Right lobe of liver (tissue), 4 donors: Measurements from ENCODE around the gene HPCAL4.

Source experiments
- POLR2A ChIP-seq: fragments of 450-650 bp; IDR thresholded peaks from one replicate; pipeline ENCODE4 v1.6.1; 2017; ENCODE audit warnings: antibody characterized with exemption, mild to moderate bottlenecking
- TF ChIP-seq, protein P1 (sequence below), 4 donors: fragments of 200-600 bp in 3 of 4; fragments of 450-650 bp in 1 of 4; IDR thresholded peaks; one replicate each; pipeline versions ENCODE4 v1.5.1 to v1.8.0; 2016 to 2022; ENCODE audit warnings: antibody characterized with exemption in 4 of 4, mild to moderate bottlenecking in 2 of 4
- donor health status: DM: no; HTN: no; CAD: no.
- donor health status: DM: no; HTN: no; CAD: no.
- donor health status: DM: no; HTN: yes; CAD: no.

DNA sequence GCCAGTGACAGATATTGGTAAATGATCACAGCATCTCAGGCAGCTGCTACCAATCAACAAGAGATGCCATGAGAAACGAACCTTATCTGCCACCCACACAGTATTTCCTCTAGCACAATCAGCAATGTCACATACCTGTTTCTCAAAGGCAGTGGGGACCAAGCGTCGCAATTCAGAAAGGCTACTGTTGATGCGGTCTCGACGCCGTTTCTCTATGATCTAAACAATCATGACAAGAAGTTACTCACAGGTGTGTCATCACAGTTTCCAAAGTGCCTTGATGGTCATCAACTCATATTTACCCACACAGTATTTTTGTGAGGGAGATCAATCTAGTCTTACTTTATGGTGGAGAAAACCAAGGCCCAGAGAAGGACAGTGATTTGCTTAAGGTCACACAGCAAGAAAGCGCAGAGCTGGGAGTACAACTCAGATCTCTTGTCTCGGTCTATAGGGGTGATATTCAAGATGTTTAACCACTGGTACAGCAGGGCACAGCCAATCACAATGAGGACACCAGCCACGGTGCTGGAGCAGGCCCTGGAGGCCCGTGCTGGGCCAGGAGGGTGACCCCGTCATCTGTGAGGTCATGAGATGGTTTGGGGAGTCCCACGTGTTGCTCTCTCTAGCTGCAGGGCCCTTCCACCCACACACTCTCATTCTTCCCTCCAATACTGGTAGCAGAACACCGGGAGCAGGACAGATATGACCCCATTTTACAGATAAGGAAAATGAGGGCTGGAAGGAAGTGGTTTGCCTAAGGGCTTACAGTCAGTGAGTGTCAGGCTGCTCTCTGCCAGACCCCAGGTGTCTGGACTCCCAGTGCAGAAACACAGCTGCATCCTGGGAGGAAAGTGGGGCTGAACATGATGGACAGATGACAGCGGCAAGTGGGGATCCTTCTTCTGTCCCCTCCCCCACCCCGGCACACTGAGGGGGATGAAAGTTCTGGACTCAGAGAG is 59.6 kb downstream of the HPCAL4 start:
- TF ChIP-seq, protein P1, sequence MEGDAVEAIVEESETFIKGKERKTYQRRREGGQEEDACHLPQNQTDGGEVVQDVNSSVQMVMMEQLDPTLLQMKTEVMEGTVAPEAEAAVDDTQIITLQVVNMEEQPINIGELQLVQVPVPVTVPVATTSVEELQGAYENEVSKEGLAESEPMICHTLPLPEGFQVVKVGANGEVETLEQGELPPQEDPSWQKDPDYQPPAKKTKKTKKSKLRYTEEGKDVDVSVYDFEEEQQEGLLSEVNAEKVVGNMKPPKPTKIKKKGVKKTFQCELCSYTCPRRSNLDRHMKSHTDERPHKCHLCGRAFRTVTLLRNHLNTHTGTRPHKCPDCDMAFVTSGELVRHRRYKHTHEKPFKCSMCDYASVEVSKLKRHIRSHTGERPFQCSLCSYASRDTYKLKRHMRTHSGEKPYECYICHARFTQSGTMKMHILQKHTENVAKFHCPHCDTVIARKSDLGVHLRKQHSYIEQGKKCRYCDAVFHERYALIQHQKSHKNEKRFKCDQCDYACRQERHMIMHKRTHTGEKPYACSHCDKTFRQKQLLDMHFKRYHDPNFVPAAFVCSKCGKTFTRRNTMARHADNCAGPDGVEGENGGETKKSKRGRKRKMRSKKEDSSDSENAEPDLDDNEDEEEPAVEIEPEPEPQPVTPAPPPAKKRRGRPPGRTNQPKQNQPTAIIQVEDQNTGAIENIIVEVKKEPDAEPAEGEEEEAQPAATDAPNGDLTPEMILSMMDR (IDR thresholded peaks at IDR 0.05): no peak
- TF ChIP-seq POLR2A: no peak
